HG02798 (cell line): ENCODE measurements around the gene MBD5.

Experiments used
- ATAC-seq: cut with Tn5 transposase; IDR thresholded peaks from one replicate; pipeline ENCODE4 v1.9.1; 2021; ENCODE audit warnings: mild to moderate bottlenecking; ENCODE audit not compliant: unreplicated experiment, poor library complexity

The MBD5 gene

GRCh38 chr2:148509288-148509902 lies 488.5 kb downstream of the MBD5 start:
- ATAC-seq = peak; percentile 100

- ATAC-seq = no peak
These were observed 491.0 kb downstream of the MBD5 start for GRCh38 chr2:148511883-148512282.

GRCh38 chr2:148512501-148512900 lies 491.6 kb downstream of the MBD5 start:
- ATAC-seq = no peak

- no peak for ATAC-seq
These were observed 492.5 kb downstream of the MBD5 start for GRCh38 chr2:148513427-148513826.

GRCh38 chr2:148515120-148515519 lies 494.2 kb downstream of the MBD5 start:
- no peak for ATAC-seq

GRCh38 chr2:148515976-148516375 lies 495.1 kb downstream of the MBD5 start:
- ATAC-seq = no peak

GRCh38 chr2:148517296-148517695 lies 496.4 kb downstream of the MBD5 start:
- no peak for ATAC-seq

- no peak for ATAC-seq
These were observed 496.9 kb downstream of the MBD5 start for GRCh38 chr2:148517822-148518221.

GRCh38 chr2:148519013-148519412 lies 498.1 kb downstream of the MBD5 start:
- ATAC-seq = no peak

GRCh38 chr2:148521181-148521580 lies 500.3 kb downstream of the MBD5 start:
- ATAC-seq = no peak

GRCh38 chr2:148523315-148523714 lies 502.4 kb downstream of the MBD5 start:
- ATAC-seq = no peak

GRCh38 chr2:148524519-148524919 lies 503.6 kb downstream of the MBD5 start:
- ATAC-seq = no peak

GRCh38 chr2:148525130-148525529 lies 504.2 kb downstream of the MBD5 start:
- ATAC-seq = no peak

- no peak for ATAC-seq
These were observed 505.8 kb downstream of the MBD5 start for GRCh38 chr2:148526509-148527346.

- no peak for ATAC-seq
These were observed 506.8 kb downstream of the MBD5 start for GRCh38 chr2:148527488-148528340.

GRCh38 chr2:148528356-148529064 lies 507.6 kb downstream of the MBD5 start:
- ATAC-seq = no peak

- no peak for ATAC-seq
These were observed 508.9 kb downstream of the MBD5 start for GRCh38 chr2:148529745-148530144.

- ATAC-seq = no peak
These were observed 509.5 kb downstream of the MBD5 start for GRCh38 chr2:148530350-148530749.

- no peak for ATAC-seq
These were observed 510.3 kb downstream of the MBD5 start for GRCh38 chr2:148531235-148531634.

GRCh38 chr2:148531669-148532428 lies 511.0 kb downstream of the MBD5 start:
- ATAC-seq = no peak
